HTERT RPE-1 (cell line): Measurements from ENCODE around the gene AMBN.
"Not testable (repeated sequence)": the region's sequence is repeated elsewhere in the genome, so short reads cannot be mapped to it uniquely, and the experiment has no call there.

Experiments used
- in situ Hi-C: fragments of 300-500 bp; cut with MboI; formaldehyde crosslinking; loops from 4 replicates; pipeline ENCODE4 v1.14.3; 2020; ENCODE audit warnings: low sequenced_read_pairs

Gene AMBN

DNA sequence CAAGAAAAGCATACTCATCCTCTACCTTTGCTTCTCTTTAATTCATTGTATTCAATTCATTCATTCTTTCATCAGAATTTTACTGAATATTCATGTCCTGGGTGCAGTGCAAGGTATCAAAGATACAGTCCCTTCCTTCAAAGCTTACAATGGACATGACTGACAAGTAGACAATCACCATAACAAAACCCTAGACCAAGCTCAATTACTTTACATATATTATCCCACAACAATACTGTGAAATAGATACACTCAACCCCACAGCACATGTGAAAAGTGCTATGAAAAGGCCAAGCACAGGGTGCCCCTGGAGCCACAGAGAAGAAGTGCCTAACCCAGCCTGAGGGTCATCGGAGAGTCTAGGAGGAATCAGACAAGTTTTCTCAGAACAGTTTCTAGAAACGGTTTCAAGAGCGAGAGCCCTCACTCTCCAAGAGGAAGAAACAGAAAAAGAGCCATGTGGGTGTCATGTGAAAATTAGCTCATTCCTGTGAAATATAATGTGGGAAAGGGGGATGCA, 15.3 kb downstream of the AMBN start:
- in situ Hi-C loops, result no loop called here

DNA sequence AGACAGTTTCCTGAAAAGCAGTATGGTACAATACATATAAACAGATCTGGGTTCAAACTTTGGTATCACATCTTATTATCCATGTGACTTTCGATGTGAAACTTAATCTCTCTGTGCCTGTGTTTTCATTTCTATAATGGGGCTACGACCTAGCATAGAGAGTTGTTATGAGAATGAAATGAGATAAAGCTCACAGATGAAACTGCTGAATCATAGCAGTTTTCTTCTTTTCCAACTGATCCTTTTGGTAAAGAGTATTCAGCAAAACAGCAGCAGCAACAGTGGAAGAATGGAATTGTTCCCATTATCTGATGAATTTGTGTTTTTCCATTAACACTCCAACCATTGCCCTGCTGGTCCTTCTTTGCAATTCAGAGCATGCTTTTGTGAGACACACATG, 16.3 kb downstream of the AMBN start:
- in situ Hi-C loops, result no loop called here

DNA sequence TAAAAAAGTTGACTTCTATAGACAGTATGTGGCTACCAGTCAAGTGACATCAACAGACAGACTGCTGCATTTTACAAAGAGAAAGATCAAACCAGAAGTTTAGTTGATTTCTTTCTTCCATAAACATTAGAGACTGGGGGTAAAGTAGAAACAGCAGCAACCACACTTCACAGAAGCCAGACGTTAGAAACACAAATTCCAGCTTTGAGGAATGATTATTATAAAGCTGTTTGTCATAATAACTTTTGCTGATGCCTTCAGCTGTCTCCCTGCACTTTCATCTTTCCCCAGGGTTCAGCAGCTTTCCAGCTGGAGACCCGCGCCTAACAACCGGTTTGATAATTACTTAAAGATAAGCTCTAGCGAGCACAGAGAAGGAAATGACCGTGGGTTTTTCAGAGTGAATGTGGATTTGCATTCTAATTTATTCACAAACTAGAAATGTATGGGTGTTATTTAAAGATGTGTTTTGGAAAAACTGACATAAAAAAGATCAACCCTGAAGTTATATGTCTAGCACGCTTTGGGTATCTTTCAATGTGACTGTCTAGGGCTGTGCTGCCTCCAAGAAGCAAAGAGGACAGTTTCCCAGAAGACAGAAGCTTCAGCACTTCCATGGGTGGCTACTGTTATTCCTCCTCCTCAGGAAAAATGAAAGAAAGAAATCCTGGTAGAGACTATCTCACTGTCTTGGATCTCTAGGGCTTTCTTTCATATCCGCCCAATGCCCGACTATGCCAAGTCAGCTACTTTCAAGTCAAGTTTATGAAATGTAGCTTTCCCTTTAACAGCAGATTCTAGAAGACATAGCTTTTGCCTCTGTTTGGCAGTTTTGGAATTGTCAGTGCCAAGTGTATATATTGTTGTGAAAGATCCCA, 21.5 kb downstream of the AMBN start:
- in situ Hi-C loops, result no loop called here

DNA sequence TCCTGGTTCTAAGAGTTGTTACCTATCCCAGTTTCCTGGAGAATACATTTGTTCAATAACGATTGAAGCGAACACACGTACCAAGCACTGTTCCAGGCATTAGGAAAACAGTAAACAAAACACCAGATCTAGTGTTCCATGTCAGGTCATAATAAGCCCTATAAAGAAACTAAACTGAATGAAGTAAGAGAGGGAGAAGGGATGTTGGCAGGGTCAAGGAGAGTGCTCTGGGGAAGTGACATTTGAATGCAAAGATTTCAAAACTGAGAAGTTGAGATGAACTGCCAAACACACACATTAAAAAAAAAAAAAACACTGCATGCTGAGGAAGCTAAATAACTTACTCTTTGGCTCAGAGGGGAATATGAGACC, 22.1 kb downstream of the AMBN start:
- in situ Hi-C loops, result no loop called here

DNA sequence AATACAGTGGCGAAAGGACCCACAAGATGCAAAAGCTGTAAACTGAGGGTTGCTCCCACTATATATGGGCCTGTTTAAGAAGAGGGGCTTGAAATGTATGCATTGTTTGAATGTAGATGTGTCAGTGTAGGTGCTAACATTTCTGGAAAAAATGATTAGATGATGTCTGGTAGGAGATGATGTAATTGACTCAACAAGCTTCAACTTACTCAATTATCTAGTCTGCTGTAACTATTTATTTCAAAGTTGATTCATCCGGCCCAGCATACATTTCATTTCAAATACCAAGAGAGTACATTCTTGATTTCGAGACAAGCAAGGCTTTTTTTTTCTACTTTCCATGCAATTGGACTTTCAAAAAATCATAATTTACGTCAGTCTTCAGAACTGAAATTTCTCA, 27.2 kb downstream of the AMBN start:
- in situ Hi-C loops, result no loop called here

DNA sequence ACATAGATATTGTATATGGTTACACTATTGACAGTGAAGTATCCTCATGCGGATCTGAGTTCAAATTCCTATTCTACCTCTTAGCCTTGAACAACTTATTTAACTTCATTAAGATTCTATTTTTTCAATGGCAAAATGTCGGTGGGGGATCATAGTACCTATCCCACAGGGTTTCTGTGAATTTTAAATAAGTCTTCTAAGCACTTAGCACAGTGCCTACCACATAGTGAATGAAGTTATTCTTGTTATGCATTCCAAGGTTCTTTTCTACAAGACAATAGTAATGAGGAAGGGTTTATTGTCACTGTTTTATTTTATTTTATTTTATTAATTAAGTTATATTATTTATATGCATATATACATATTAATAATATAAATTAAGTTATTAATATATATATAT, 27.7 kb downstream of the AMBN start:
- in situ Hi-C loops, result no loop called here

DNA sequence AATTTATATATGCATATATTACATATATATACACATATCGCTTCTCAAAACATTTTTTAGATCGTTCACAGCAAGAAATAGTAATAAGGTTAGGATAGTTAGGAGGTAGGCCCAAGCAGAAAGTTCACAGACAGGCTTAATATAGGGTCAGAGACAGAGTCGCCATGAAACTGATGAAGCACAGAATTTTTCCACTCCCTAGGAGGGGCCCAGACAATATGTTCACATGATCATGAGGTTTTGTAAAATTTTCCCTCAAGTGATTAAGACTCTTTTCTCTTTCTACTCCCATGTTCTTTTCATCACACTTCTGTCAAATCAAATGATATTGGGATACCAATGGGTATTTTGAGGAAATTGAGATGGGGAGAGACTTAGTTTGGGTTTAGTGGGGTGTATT, 31.3 kb downstream of the AMBN start:
- in situ Hi-C loops, result no loop called here

DNA sequence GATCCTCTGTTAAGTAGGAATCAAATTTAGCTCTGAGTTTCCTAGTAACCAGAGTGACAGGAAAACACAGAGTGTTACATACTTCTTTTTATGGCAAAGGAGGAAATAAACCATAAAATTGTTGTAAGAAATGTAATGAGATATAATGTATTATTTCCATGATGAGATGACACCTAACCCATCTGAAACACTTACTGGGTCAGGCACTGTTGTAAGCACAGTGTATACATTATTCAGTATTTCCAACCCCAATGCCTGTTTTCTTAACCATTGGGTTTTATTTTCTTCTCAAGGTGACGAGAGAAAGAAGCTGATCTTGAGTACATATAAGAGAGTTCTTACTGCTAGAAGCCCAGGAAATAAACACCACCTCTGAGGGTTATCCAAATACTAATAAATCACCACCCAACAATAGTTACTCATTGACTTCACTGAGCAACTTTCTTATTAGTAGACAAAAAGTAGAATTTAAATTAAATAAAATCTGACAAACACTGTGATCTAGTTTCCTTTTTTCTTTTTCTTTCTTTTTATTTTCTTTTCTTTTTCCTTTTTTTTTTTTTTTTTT, 32.3 kb downstream of the AMBN start:
- in situ Hi-C loops, result no loop called here

DNA sequence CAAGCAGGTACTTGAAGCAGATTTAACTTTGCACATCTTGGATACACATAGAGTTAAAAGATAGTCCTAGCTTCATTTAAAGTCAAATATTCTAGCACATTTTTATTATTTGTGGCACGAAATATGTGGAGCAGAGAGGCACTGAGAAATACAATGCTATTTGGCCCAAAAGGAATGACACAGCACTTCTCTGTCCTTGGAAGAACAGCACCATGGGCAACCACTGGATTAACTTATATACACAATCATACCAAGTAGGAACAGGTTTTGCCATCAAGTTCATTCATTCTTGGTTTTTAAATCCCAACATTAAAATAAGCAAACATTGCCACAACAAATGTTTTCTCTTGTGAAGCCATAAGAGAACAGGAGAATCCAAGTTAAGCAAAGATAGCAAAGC, 35.6 kb downstream of the AMBN start:
- in situ Hi-C loops, result no loop called here

DNA sequence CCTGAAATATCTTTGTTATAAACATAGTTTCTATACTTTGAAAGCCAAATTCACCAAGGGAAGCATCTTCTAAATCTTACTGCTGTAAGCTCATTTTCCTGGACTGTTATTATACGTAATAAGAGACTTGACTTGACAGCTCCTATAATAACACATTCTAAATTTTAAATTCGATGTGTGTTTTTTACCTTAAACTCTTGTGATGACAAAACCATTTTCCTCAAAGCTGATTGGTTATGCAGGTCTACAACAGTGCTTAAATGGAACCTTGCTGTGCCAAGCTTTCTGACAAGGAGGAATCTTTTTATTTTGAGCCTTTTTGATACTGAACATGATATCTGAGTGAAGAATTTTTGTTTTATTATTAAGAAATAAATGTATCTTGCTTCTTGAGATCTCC, 36.4 kb downstream of the AMBN start, which contains the start of gene ENAM:
TSS of gene ENAM (plus strand) at position 301 of the 400 bp plus-strand sequence. CDS start 757 bp downstream, outside the sequence.
- in situ Hi-C loops, result no loop called here

DNA sequence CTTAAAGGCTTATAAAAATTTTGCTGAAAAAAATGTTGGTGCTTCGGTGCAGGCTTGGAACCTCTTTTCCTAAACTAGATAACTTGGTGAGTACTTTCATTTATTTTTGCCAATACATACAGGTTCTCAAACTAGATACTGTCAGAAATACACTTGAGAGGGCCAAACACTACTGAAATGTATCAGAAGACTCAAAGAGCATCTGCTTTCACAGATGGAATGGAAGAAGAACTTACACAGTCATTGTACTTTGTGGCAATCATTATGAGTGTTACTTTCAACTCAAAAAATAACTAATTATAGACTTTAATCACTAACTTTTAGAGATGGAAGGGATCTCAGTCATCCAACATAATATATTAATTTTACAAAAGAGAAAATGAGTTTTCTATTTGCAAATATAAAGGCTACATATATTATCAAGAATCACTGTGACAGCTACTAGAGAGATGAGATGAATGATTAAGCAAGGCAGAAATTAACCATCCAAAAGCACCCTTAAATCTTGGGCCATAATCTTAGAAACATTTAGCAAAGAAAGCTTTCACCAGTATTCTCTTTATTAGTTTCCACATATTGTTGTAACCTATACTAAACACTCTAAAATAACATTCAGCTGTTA, 37.5 kb downstream of the AMBN start:
- in situ Hi-C loops, result no loop called here

DNA sequence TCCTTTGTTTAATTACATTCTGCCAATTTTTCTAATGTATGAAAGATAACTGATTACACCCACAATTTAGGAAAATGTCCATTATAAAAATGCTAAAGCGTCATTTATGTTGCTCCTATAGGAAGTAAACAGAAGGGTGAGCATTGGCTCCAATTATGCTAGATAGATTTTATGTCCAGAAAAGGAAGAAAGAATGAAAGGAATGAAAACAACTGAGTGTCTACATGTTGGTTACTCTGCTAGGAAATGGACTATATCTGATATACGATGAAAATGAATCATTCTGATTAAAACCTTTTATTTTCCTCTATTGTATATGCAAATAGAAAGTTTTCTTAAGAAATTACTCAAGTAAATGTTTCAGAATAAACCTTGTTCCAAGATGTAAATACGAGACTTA, 38.1 kb downstream of the AMBN start:
- in situ Hi-C loops, result no loop called here

DNA sequence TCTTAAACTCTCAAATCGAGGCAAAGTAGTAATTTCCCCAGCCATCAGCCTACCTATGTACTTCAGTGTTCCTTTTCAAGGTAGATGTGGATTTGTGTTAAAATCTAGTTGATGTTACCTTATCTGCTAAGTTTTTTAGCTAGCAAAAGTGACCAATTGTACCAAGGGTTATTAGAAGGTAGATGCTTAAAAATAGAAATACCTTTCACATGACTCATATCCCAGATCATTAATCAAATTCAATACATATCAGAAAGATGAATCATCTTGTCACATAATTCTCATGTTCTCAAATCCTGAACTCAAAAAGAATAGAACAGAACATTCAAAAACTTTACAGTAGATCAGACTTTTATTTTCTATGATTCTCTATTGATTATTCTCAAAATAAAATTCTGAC, 40.0 kb downstream of the AMBN start:
- in situ Hi-C loops, result no loop called here

DNA sequence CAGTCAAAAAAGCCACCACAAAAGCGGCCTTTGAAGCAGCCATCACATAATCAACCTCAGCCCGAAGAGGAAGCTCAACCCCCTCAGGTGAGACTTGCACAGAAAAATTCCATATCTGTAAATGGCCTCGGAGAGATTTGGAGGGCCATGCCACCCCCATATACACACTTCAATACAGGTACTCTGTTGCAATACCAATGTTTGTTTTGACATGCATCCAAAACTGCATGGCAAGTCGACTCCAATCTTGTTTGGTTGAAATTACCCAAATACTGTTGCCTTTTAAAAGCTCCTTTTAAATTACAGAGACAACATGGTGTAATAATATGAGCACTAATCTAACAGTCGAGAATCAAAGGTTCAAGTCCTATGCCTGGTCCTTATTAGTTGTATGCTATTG, 42.4 kb downstream of the AMBN start:
- in situ Hi-C loops, result no loop called here

DNA sequence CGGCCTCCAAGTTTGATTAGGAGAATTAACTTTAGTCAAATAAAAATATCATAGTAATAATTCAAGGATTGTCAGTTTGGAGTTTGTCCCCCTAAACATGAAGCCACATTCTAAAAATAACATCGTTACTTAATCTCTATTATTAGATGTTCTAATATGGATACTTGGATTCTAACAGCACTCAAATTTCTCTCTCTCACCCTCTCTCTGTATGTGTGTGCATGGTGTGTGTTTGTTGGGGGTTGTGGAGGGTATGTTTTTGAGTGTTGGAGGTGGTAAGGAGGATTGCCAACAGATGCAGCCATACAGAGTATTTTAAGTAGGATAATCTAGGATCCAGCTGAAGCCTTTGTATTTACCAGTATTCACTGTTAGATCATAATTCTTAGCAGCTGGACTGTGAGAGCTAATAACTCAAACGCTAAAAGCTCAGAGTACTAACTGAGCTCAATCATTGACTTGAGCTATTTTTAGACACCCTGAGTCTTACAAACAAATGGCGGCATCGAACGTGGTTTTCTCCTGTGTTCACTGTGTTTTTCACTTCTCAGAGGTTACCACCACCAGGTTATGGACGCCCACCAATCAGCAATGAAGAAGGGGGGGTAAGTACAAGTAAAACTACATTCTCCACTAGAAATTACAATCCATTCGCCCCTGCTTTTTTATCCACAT, 45.3 kb downstream of the AMBN start:
- in situ Hi-C loops, result no loop called here

DNA sequence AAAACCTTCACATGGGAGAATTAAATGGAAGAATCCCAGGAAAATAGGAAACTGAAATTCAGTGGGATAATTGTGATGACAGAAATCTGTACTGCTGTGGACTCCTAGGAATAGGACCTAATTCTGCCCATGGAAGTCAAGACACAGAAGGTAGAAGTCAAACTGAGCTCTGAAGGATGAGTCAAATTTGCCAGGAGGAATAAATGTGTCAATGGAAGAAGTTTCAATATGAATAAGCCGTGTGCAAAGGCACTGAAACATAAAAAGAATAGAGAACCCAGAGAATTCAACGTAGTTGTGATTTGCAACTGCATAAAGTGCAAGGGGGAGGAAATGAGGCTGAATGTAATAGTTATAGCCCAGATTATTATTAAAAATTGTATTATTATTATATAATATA, 48.1 kb downstream of the AMBN start:
- in situ Hi-C loops, result no loop called here

DNA sequence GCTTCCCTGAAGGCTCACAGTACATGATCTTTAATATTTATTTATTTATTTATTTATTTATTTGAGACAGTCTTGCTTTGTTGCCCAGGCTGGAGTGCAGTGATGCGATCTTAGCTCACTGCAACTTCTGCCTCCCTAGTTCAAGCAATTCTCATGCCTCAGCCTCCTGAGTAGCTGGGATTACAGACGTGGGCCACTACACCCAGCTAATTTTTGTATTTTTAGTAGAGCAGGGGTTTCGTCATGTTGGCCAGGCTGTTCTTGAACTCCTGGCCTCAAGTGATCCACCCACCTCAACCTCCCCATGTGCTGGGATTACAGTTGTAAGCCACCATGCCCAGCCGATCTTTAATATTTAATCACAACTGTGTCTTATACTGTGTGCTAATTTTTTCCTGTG, 58.7 kb downstream of the AMBN start:
- in situ Hi-C loops, result not testable (repeated sequence)

DNA sequence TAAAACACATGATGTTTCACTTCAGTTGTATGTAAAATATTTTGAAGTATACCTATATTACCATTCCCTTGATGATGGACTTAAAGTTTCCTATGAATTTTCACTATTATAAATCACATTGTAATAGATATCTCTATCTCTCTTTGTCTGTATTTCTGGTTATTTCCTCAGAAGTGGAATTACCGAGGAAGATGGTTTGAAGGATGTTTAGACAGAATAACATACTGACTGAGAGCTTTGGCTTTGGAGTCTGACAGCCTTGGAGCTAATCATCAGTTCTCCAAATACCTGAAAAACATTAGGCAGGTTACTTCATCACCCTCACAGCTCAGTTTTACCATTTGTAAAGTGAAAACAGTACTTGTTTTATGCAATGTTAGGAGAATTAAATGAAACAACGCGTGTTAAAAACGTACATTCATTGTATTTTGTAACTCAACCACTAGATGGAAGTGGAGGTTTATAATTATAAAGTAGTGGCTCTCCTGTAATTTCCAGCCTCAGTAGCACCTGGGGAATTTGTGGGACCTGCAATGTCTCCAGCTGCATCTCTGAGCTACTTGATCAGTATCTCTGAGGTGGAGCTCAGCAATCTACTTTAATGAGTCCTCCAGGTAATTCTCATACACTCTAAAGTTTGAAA, 59.9 kb downstream of the AMBN start:
- in situ Hi-C loops, result no loop called here

DNA sequence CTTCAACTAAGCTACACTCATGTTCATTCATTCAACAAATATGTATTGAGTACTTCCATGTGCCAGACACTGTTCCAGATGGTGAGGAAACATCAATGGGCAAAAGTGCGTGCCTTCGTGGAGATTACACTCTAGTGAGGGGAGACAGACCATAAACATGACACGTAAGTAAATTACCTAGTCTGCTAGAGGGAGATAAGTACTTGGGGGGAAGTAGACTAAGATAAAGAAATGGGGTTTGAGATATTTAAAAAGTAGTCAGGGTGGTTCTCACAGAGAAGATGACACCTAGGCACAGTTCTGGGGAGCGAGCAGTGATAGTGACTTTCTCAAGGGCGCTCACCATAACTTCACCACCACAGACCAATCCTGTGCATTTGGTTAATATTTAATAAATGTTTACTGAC, 62.6 kb downstream of the AMBN start:
- in situ Hi-C loops, result no loop called here
